Heart left ventricle (tissue), 16 donors: ENCODE results near the gene RAB13. TPM values are rescaled to one million over a fixed set of nuclear protein-coding genes. Genes with fewer than 3 reads are reported as not detected.
"Not testable (repeated sequence)": the region's sequence is repeated elsewhere in the genome, so short reads cannot be mapped to it uniquely, and the experiment has no call there.

Experiments
- ATAC-seq, 4 donors: fragments of 200-7000 bp; cut with Tn5 transposase; one replicate each; pipeline ENCODE4 v1.9.1; 2020 to 2022; ENCODE audit warnings: moderate library complexity in 4 of 4, mild to moderate bottlenecking in 3 of 4, moderate number of reproducible peaks in 1 of 4
- DNase-seq, 5 donors: peaks; one replicate each; pipeline ENCODE4 v3.0.0-alpha.2; 2020
- H3K27ac ChIP-seq, 12 donors: fragments of 200-600 bp; sonication (generic) in 4 of 12; one replicate each; pipeline versions ENCODE4 v1.5.0 to v1.8.0; 2016 to 2022; ENCODE audit warnings: mild to moderate bottlenecking in 2 of 12
- H3K27me3 ChIP-seq, 9 donors: fragments of 200-600 bp; sonication (generic) in 2 of 9; one replicate each; pipeline versions ENCODE4 v1.5.1 to v1.8.0; 2016 to 2022; ENCODE audit warnings: mild to moderate bottlenecking in 3 of 9
- H3K36me3 ChIP-seq, 9 donors: fragments of 200-600 bp; sonication (generic) in 2 of 9; one replicate each; pipeline versions ENCODE4 v1.5.0 to v1.8.0; 2018 to 2022; ENCODE audit warnings: mild to moderate bottlenecking in 2 of 9
- H3K4me1 ChIP-seq, 12 donors: fragments of 200-600 bp; sonication (generic) in 4 of 12; one replicate each; pipeline versions ENCODE4 v1.5.0 to v1.8.0; 2016 to 2022; ENCODE audit warnings: mild to moderate bottlenecking in 3 of 12
- H3K4me3 ChIP-seq, 12 donors: fragments of 200-600 bp; sonication (generic) in 4 of 12; one replicate each; pipeline versions ENCODE4 v1.5.0 to v1.8.0; 2017 to 2022; ENCODE audit warnings: mild to moderate bottlenecking in 9 of 12, moderate library complexity in 4 of 12
- H3K9me3 ChIP-seq, 12 donors: fragments of 200-600 bp; sonication (generic) in 4 of 12; one replicate each; pipeline versions ENCODE4 v1.5.0 to v1.8.0; 2016 to 2022; ENCODE audit warnings: mild to moderate bottlenecking in 1 of 12
- CTCF ChIP-seq, 12 donors: fragments of 200-600 bp; sonication (generic) in 4 of 12; IDR thresholded peaks; one replicate each; pipeline versions ENCODE4 v1.5.0 to v1.8.0; 2018 to 2022; ENCODE audit warnings: antibody characterized with exemption in 12 of 12, mild to moderate bottlenecking in 5 of 12
- POLR2A ChIP-seq, 2 donors: fragments of 450-650 bp; IDR thresholded peaks; one replicate each; pipeline ENCODE4 v1.6.1; 2017; ENCODE audit warnings: antibody characterized with exemption in 2 of 2, mild to moderate bottlenecking in 2 of 2, moderate library complexity in 2 of 2
- WGBS, 4 donors: extraction: QIAGEN DNeasy Blood & Tissue Kit in 2 of 4; methylation state at CpG; one replicate each; pipeline versions ENCODE4 v1.1.5 to v1.1.7; 2013 to 2018; 5-methylcytosine and 5-hydroxymethylcytosine counted together
- intact Hi-C, 10 donors: fragments of 100-400 bp; cut with DNase I; formaldehyde crosslinking; loops; one replicate each; pipeline versions ENCODE4 v1.11.1 to v1.14.2; 2022
- long read RNA-seq, 3 donors: library from polyadenylated mRNA; unstranded; transcript quantifications; one replicate each; pipeline ENCODE4 v2.0.0, GENCODE V29; 2020 to 2021
- polyA plus RNA-seq, 2 donors: library from polyadenylated mRNA; stranded (reverse); fragments of 200-250 nt; gene quantifications; one replicate each; pipeline ENCODE4 v1.2.3, GENCODE V29; 2013
- total RNA-seq, 9 donors: library from RNA; depleted of rRNA in 2 of 9; stranded (reverse); fragments of >200 nt in 2 of 9; fragmentation: NEBNext Ultra II Directional in 3 of 9; extraction: Animal tissue kit (Norgen Biotek cat#: 25700) in 3 of 9; gene quantifications; one replicate each; pipeline versions ENCODE4 v1.1.0 to v1.2.4, GENCODE V29; 2016 to 2023
- donor health status: ischemic (EF 13 %, LVEDD 7.1; RV severe dilation, severe dysfunction).
- donor health status: healthy with polysubstance abuse.
- donor health status: DM: no; HTN: yes; CAD: no.
- donor health status: DM: no; HTN: no; CAD: no.
- donor health status: ischemic (EF 25% LVEDD 6.9; RV normal size, moderate dysfunction).
- donor health status: ischemic (EF 25% LVEDD 5.7; RV mildly dilated, moderate dysfunction).
- donor health status: healthy.
- donor health status: DM: yes; HTN: yes; CAD: no.
- donor health status: ischemic (EF 35%, LVEDD 5.7; RV mildly dilated, moderate dysfunction).
- donor health status: nonischemic (EF 11% LVEDD 7.7; RV severe dilation, severe dysfunction).
- donor health status: DM: yes; HTN: yes; CAD: no.
- donor health status: PGD.
- donor health status: ischemic (EF 29% LVEDD 5.4; RV normal size, mild dysfunction).
- donor health status: nonischemic (EF 23%, LVEDD 6.1; RV moderate dilation, normal function).

The RAB13 gene
- total RNA-seq = 10 to 100 TPM; 18.2 to 97.6 (median 49.3) TPM
- 100 to 1,000 TPM in 1 of 2 donors, 10 to 100 TPM in 1; 79.5 to 107 TPM for polyA plus RNA-seq
- long read RNA-seq, donor 1, transcript RAB13-201 (8 exons, 1,176 nt) = major isoform, 44 of 47 reads
- long read RNA-seq, donor 1, partial matches to known transcripts = 1 of 47 reads
- long read RNA-seq, donor 1, other reads (novel, unspliced or antisense) = 2 of 47 reads
- long read RNA-seq, donor 2, transcript RAB13-201 (8 exons, 1,176 nt) = major isoform, 50 of 51 reads
- long read RNA-seq, donor 2, partial matches to known transcripts = 0 of 51 reads
- long read RNA-seq, donor 2, other reads (novel, unspliced or antisense) = 1 of 51 reads
- long read RNA-seq, donor 3, transcript RAB13-201 (8 exons, 1,176 nt) = major isoform, 32 of 33 reads
- long read RNA-seq, donor 3, partial matches to known transcripts = 0 of 33 reads
- long read RNA-seq, donor 3, other reads (novel, unspliced or antisense) = 1 of 33 reads

GRCh38 chr1:153985941-153986761 lies at the start of gene RAB13:
RAB13 (minus strand) TSS chr1:153986339; CDS start chr1:153986236, 103 bp downstream.
- intact Hi-C loops = loop anchor here (1.0 to 10.0 kb wide), 14 partner anchors 39 to 474 kb away; partner anchors contain the start of genes NPR1 (in 6 of the 10), ILF2 (in 3 of the 10), DENND4B (in 1 of the 10) and S100A6 (in 1 of the 10)
- TF ChIP-seq CTCF (IDR thresholded peaks at IDR 0.05) (no peak), POLR2A (IDR thresholded peaks at IDR 0.05) (peak in 1 of 2 donors; percentile 44)
- ATAC-seq (peak; percentile 77 to 89 (median 88)), DNase-seq (peak; percentile 85 to 92 (median 89))
- H3K36me3 ChIP-seq = peaks cover 0 to 23% (median 9%) of the 10 kb centered on the region in 9 donors
- no peaks in the 10 kb centered on the region for H3K9me3 ChIP-seq
- no peaks in the 10 kb centered on the region for H3K27me3 ChIP-seq
- peaks cover 0 to 40% (median 22%) of the 10 kb centered on the region in 12 donors for H3K4me1 ChIP-seq
- peak within 1 kb of the TSS; percentile 52 to 78 (median 62) for H3K4me3 ChIP-seq
- WGBS, 4 donors = 0 to 3% (median 1%) methylated on average over 28 to 31 of the region's 32 CpGs
- H3K27ac ChIP-seq = peak within 1 kb of the TSS; percentile 71 to 94 (median 85)

- H3K9me3 ChIP-seq = peaks cover 0 to 17% (median 4%) of the 10 kb centered on the region in 12 donors
- 94 to 100% (median 98%) methylated on average over 1 of the region's 1 CpG for WGBS, 4 donors
- H3K36me3 ChIP-seq, intact Hi-C loops, DNase-seq, H3K4me3 ChIP-seq, ATAC-seq, H3K4me1 ChIP-seq, H3K27ac ChIP-seq, H3K27me3 ChIP-seq: not testable (repeated sequence)
Observed at GRCh38 chr1:154033697-154034096, 47.6 kb upstream of the RAB13 start.

GRCh38 chr1:154019940-154020339 lies 33.8 kb upstream of the RAB13 start:
- WGBS, 4 donors = 89 to 100% (median 94%) methylated on average over 1 of the region's 1 CpG
- ATAC-seq = no peak
- Histone ChIP-seq H3K27ac (no peak overlapping the region), H3K4me1 (no peaks in the 10 kb centered on the region), H3K36me3 (no peaks in the 10 kb centered on the region), H3K4me3 (no peak overlapping the region), H3K27me3 (no peaks in the 10 kb centered on the region), H3K9me3 (no peaks in the 10 kb centered on the region)
- intact Hi-C loops = no loop called here
- TF ChIP-seq CTCF (IDR thresholded peaks at IDR 0.05) = no peak
- DNase-seq = no peak

- Histone ChIP-seq H3K4me1 (no peaks in the 10 kb centered on the region), H3K4me3 (no peak overlapping the region), H3K9me3 (no peaks in the 10 kb centered on the region), H3K36me3 (no peaks in the 10 kb centered on the region), H3K27ac (no peak overlapping the region), H3K27me3 (no peaks in the 10 kb centered on the region)
- ATAC-seq (no peak), DNase-seq (no peak)
- intact Hi-C loops = no loop called here
- TF ChIP-seq CTCF (IDR thresholded peaks at IDR 0.05) (no peak), POLR2A (IDR thresholded peaks at IDR 0.05) (no peak)
- 80 to 86% (median 83%) methylated on average over 4 of the region's 4 CpGs for WGBS, 4 donors
Observed at GRCh38 chr1:154019269-154019668, 33.1 kb upstream of the RAB13 start.
